Measurements from ENCODE around the gene ZNRF3.
"Not testable (repeated sequence)": the region's sequence is repeated elsewhere in the genome, so short reads cannot be mapped to it uniquely, and the experiment has no call there.

Gene ZNRF3

DNA sequence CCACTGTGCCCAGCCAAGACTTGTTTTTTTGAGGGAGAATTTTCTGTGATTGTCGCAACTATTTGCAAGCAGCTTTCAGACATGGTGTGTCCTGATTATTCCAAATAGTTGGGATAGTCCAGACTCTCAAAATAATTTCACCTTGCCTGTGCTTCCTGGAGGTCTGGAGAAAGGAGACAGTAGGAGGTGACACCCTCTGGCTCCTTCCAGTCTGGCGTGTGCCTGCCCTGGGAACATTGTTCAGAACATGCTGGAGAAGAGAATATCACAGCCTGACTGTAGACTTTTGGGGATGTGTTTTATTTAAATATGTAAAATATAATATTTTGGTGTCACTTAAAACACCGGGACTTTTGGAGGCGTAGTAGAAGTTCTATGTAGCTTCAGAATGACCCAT lies 14.9 kb downstream of the ZNRF3 start:
- Histone ChIP-seq H3K4me1 (ENCODE audit: insufficient read depth, low read length) (peaks cover 42% of the 10 kb centered on the region), H3K36me3 (ENCODE audit: insufficient read depth, low read length) (no peaks in the 10 kb centered on the region), H3K27ac (ENCODE audit: low read depth, low read length) (no peak overlapping the region), H3K9ac (ENCODE audit: low read depth, low read length) (no peak overlapping the region), H3K9me3 (ENCODE audit: insufficient read depth, low read depth, low read length) (no peaks in the 10 kb centered on the region), H3K4me3 (ENCODE audit: low read length) (no peak overlapping the region), H3K27me3 (ENCODE audit: insufficient read depth, low read length) (no peaks in the 10 kb centered on the region)
- WGBS = 96% methylated on average over 4 of the region's 4 CpGs

DNA sequence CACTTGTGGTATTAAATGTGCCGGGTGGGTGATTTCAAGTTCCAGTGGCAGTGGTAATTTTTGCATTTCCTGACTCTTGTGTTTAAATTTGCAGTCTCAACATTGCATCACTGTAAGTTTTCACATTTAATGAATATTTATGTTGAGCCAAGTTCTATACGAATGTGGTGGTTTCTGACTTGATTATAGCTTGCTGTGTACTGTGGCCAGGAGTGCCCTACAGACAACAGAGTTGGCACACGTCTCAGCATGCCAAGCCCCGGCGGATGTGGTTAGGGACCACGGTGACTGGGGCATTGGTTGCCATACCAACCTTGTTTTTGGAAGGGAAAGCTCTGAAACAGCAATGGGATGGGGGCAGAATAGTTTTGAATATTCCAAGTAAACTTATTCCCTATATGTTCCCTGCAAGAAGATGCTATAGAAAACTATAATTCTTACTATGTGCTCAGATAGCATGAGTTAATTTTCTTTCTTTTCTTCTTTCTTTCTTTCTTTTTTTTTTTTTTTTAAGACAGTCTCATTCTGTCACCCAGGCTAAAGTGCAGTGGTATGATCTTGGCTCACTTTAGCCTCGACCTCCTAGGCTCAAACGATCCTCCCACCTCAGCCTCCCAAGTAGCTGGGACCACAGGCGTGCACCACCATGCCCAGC lies 16.0 kb downstream of the ZNRF3 start:
- Histone ChIP-seq H3K27ac (ENCODE audit: low read depth, low read length) (no peak overlapping the region), H3K27me3 (ENCODE audit: insufficient read depth, low read length) (no peaks in the 10 kb centered on the region), H3K9ac (ENCODE audit: low read depth, low read length) (no peak overlapping the region), H3K36me3 (ENCODE audit: insufficient read depth, low read length) (no peaks in the 10 kb centered on the region), H3K4me3 (ENCODE audit: low read length) (no peak overlapping the region), H3K4me1 (ENCODE audit: insufficient read depth, low read length) (peaks cover 50% of the 10 kb centered on the region), H3K9me3 (ENCODE audit: insufficient read depth, low read depth, low read length) (no peaks in the 10 kb centered on the region)
- WGBS = 90% methylated on average over 8 of the region's 9 CpGs

DNA sequence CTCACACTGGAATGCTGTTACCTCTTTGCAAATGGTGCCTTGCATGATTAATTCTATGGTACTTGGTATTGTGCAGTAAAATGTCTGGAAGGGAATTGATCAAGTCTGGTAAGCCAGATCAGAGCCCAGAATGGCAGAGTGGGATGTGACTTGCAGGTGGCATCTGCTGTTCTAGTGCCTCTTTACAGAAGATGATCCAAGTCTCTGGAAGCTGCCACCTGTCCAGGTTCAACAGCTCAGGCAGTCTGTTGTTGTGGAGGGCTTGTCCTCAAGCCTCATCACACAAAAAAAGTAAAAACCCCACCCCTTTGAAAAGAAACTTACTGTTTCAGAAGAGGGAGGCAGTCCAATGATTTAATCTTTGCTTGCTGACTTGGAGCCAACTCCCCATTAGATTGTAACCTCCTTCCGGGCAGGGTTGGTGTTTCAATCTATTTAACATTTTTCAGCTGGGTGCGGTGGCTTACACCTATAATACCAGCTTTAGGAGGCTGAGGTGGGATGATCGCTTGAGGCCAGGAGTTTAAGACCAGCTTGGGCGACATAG lies 17.1 kb downstream of the ZNRF3 start:
- H3K27me3 ChIP-seq (ENCODE audit: insufficient read depth, low read length) = no peaks in the 10 kb centered on the region
- no peak overlapping the region for H3K4me3 ChIP-seq (ENCODE audit: low read length)
- H3K27ac ChIP-seq (ENCODE audit: low read depth, low read length) = no peak overlapping the region
- H3K9ac ChIP-seq (ENCODE audit: low read depth, low read length) = no peak overlapping the region
- no peaks in the 10 kb centered on the region for H3K36me3 ChIP-seq (ENCODE audit: insufficient read depth, low read length)
- WGBS = 97% methylated on average over 4 of the region's 4 CpGs
- no peaks in the 10 kb centered on the region for H3K9me3 ChIP-seq (ENCODE audit: insufficient read depth, low read depth, low read length)
- peaks cover 53% of the 10 kb centered on the region for H3K4me1 ChIP-seq (ENCODE audit: insufficient read depth, low read length)

DNA sequence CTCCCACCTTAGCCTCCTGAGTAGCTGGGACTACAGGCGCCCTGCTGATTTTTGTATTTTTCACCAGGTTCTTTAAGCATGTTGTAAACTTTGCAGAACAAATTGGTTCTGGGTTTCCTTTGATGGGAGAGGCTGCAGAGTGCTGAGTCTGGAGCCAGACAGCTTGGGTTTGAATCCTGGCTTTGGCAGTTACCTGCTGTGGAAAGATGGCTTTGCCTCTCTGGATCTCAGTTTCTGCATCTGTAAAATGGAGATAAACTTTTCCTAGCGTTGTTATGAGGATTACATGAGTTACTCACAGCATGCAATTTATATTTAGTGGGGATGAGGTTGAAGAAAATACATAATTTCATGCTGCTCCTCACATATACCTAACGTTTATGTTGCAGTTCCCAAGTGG lies 19.1 kb downstream of the ZNRF3 start:
- Histone ChIP-seq H3K9me3 (ENCODE audit: insufficient read depth, low read depth, low read length) (no peaks in the 10 kb centered on the region), H3K27me3 (ENCODE audit: insufficient read depth, low read length) (no peaks in the 10 kb centered on the region), H3K4me1 (ENCODE audit: insufficient read depth, low read length) (peaks cover 45% of the 10 kb centered on the region), H3K27ac (ENCODE audit: low read depth, low read length) (no peak overlapping the region), H3K4me3 (ENCODE audit: low read length) (no peak overlapping the region), H3K36me3 (ENCODE audit: insufficient read depth, low read length) (no peaks in the 10 kb centered on the region), H3K9ac (ENCODE audit: low read depth, low read length) (no peak overlapping the region)
- 86% methylated on average over 2 of the region's 3 CpGs for WGBS

DNA sequence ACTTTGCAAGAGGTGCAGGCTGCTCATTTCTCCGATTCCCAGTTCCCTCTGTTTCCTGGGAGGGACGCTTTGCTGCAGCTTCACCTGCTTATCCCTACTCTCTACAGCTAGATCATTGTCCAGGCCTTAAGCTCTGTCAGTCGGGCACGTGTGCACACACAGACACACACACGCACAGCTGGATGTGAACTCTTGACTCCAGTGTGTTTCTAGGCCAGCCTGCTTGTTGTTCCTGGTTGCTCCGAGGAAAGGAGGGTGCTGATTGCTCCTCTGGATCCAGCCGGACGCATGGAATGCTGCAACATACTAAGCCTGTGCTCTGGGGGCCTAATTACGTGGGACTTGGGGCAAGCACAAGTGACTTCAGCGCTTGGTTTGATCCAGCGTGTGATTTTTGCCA lies 19.7 kb downstream of the ZNRF3 start:
- Histone ChIP-seq H3K4me1 (ENCODE audit: insufficient read depth, low read length) (peaks cover 47% of the 10 kb centered on the region), H3K4me3 (ENCODE audit: low read length) (no peak overlapping the region), H3K27ac (ENCODE audit: low read depth, low read length) (no peak overlapping the region; the same call in 1 of the 2 replicates), H3K9me3 (ENCODE audit: insufficient read depth, low read depth, low read length) (no peaks in the 10 kb centered on the region), H3K9ac (ENCODE audit: low read depth, low read length) (no peak overlapping the region; the same call in 1 of the 2 replicates), H3K36me3 (ENCODE audit: insufficient read depth, low read length) (no peaks in the 10 kb centered on the region), H3K27me3 (ENCODE audit: insufficient read depth, low read length) (no peaks in the 10 kb centered on the region)
- WGBS = 81% methylated on average over 11 of the region's 11 CpGs

DNA sequence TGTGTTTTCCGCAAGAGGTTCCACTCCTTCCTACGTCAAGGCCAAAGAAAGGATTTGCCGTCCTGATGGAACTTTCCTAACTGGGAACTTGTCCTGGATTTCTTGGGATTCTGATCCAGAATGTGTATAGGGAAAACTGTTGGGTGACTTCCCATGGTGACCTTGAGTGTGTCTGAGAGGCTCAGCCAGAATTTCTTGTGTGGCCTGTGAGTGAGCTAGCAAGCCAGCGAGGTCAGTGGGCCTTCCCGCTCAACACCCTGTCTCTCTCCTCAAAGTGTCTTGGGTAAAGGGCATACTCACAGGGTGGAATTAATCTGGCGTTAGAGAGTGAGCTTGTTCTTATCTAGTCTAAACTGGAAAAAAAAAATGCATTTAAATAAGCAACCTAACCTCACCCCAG lies 20.4 kb downstream of the ZNRF3 start:
- Histone ChIP-seq H3K4me1 (ENCODE audit: insufficient read depth, low read length) (peaks cover 49% of the 10 kb centered on the region), H3K9me3 (ENCODE audit: insufficient read depth, low read depth, low read length) (no peaks in the 10 kb centered on the region), H3K36me3 (ENCODE audit: insufficient read depth, low read length) (no peaks in the 10 kb centered on the region), H3K4me3 (ENCODE audit: low read length) (no peak overlapping the region), H3K9ac (ENCODE audit: low read depth, low read length) (peak overlapping the region; percentile 51), H3K27ac (ENCODE audit: low read depth, low read length) (peak overlapping the region; percentile 57), H3K27me3 (ENCODE audit: insufficient read depth, low read length) (no peaks in the 10 kb centered on the region)
- 93% methylated on average over 5 of the region's 6 CpGs for WGBS

DNA sequence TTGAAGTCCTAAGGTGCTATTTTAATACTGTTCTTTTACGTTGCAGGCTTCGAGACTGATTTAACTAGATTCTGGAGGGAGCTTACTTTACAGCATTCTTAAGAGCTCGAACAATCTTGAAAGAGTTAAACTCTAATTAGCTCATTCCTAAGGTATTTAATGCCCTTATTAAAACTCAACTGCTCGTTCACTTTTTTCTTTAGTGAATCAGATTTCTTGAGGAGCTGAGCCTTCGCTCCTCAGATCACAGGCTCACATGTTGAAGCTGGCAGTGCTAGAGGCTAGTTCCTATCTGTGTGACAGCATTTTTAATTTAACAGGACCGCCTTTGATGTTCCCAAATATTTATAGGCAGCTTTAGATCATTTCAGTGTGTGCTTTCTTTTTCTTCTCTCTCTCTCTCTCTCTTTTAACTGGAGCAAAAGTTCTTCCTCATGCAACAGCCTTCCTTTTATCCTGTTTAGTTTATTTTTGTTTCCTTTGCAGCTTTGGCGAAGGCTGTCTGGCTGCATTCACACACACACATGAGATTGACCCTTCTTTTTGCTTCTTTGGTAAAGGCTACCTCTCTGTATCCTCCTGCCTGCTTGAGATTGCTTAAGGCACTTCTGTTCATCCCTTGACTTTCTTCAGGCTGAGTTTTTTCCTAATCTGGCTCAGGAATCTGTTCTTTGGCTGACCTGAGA lies 21.0 kb downstream of the ZNRF3 start:
- Histone ChIP-seq H3K27ac (ENCODE audit: low read depth, low read length) (no peak overlapping the region), H3K9me3 (ENCODE audit: insufficient read depth, low read depth, low read length) (no peaks in the 10 kb centered on the region), H3K4me3 (ENCODE audit: low read length) (no peak overlapping the region), H3K4me1 (ENCODE audit: insufficient read depth, low read length) (peaks cover 49% of the 10 kb centered on the region), H3K36me3 (ENCODE audit: insufficient read depth, low read length) (no peaks in the 10 kb centered on the region), H3K27me3 (ENCODE audit: insufficient read depth, low read length) (no peaks in the 10 kb centered on the region), H3K9ac (ENCODE audit: low read depth, low read length) (peak overlapping the region; percentile 51)
- 80% methylated on average over 7 of the region's 7 CpGs for WGBS

DNA sequence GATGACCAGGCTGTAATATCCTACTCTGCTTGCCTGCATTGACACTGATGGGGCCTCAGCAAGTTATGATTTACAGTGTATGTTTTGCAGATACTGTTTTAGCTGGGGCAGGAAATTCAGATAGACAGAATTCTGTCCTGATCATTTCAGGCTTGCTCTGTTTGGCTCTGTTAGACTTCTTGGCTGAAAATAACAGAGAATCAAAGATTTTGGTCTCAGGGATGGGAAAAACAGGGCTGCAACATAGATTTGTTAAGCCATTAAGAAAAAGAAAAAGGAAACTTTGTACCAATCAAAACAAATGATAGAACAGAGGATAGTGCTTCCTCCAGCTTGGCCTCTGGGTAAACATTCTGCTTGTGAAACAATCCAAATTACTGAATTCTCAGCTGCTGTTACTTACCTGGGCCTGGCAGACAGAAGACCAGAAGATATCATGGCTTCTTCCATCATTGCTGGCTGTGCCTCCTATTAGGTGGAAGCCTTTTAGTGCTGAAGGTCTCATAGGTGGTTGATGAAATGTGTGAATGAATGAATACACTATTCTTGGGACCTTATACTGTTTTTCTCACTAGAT lies 22.0 kb downstream of the ZNRF3 start:
- Histone ChIP-seq H3K27ac (ENCODE audit: low read depth, low read length) (no peak overlapping the region), H3K36me3 (ENCODE audit: insufficient read depth, low read length) (no peaks in the 10 kb centered on the region), H3K4me3 (ENCODE audit: low read length) (no peak overlapping the region), H3K9me3 (ENCODE audit: insufficient read depth, low read depth, low read length) (no peaks in the 10 kb centered on the region), H3K4me1 (ENCODE audit: insufficient read depth, low read length) (peaks cover 42% of the 10 kb centered on the region), H3K9ac (ENCODE audit: low read depth, low read length) (no peak overlapping the region), H3K27me3 (ENCODE audit: insufficient read depth, low read length) (no peaks in the 10 kb centered on the region)

DNA sequence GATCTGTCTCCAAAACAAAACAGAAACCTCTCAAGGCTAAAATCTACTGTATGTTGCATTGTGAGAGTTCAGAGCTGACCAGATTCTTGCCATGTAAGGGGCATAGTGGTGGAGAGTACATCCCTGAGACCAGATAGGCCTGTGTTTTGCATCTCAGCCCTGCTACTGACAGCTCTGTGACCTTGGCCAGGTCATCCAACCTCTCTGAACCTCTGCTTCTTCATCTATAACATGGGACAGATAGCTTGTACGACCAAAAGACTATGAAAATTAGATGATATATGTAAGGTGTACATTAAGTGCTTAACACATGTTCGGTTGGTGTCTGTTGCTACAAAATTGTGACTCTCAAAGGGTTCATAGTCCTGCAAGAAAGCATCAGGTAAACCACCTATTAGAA lies 22.9 kb downstream of the ZNRF3 start:
- no peak overlapping the region for H3K4me3 ChIP-seq (ENCODE audit: low read length)
- 92% methylated on average over 2 of the region's 2 CpGs for WGBS
- no peak overlapping the region for H3K9ac ChIP-seq (ENCODE audit: low read depth, low read length)
- peaks cover 41% of the 10 kb centered on the region for H3K4me1 ChIP-seq (ENCODE audit: insufficient read depth, low read length)
- H3K27ac ChIP-seq (ENCODE audit: low read depth, low read length) = no peak overlapping the region
- no peaks in the 10 kb centered on the region for H3K9me3 ChIP-seq (ENCODE audit: insufficient read depth, low read depth, low read length)
- no peaks in the 10 kb centered on the region for H3K36me3 ChIP-seq (ENCODE audit: insufficient read depth, low read length)
- no peaks in the 10 kb centered on the region for H3K27me3 ChIP-seq (ENCODE audit: insufficient read depth, low read length)

DNA sequence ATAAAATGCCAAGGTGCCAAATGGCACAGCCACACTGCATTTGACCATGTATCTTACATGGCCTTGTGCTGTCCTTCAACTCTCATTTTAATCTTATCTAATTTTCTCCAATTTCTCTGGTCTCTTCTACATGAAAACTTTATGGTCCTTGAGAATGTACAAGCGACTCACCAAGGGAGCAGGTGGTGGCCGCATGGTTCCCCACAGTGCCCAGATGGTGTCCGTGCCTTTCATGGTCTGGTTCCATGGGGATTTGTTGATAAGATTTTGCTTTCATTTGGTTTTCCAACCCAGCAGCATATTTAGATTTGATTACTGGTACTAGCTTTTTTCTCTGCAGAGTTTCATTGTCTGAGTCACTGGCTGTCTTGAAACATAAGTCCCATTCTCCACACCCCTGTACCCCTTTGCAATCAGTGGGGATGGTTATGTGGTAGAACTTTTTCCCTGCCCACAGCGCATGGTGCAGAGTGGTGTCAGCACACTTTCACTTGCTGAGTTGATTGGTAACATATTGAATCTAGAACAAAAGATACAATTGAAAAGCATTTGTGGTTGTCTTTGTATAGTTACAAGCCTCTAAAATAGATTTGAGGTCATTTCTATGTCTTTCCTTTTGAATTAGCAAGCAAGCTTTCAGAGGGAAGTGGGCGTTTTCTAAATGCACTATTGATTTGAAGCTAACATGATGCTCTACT lies 24.1 kb downstream of the ZNRF3 start:
- H3K36me3 ChIP-seq (ENCODE audit: insufficient read depth, low read length) = no peaks in the 10 kb centered on the region
- whole genome bisulfite sequencing = 90% methylated on average over 5 of the region's 5 CpGs
- no peak overlapping the region for H3K27ac ChIP-seq (ENCODE audit: low read depth, low read length)
- H3K9ac ChIP-seq (ENCODE audit: low read depth, low read length) = no peak overlapping the region
- H3K27me3 ChIP-seq (ENCODE audit: insufficient read depth, low read length) = no peaks in the 10 kb centered on the region
- H3K4me1 ChIP-seq (ENCODE audit: insufficient read depth, low read length) = peaks cover 50% of the 10 kb centered on the region
- no peak overlapping the region for H3K4me3 ChIP-seq (ENCODE audit: low read length)
- H3K9me3 ChIP-seq (ENCODE audit: insufficient read depth, low read depth, low read length) = no peaks in the 10 kb centered on the region

DNA sequence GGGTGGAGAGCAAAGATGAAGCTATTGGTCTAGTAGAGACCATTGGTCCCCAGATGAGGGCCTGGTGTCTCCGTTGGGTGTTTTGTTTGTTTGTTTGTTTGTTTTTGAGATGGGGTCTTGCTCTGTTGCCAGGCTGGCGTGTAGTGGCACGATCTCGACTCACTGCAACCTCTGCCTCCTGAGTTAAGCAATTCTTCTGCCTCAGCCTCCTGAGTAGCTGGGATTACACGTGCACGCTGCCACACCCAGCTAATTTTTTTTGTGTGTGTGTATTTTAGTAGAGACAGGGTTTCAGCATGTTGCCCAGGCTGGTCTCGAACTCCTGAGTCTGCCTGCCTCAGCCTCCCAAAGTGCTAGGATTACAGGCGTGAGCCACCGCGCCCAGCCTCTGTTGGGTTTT lies 25.4 kb downstream of the ZNRF3 start:
- H3K27me3 ChIP-seq (ENCODE audit: insufficient read depth, low read length); H3K27ac ChIP-seq (ENCODE audit: low read depth, low read length); H3K9me3 ChIP-seq (ENCODE audit: insufficient read depth, low read depth, low read length); H3K9ac ChIP-seq (ENCODE audit: low read depth, low read length); H3K36me3 ChIP-seq (ENCODE audit: insufficient read depth, low read length); H3K4me3 ChIP-seq (ENCODE audit: low read length): not testable (repeated sequence)
- peaks cover 36% of the 10 kb centered on the region for H3K4me1 ChIP-seq (ENCODE audit: insufficient read depth, low read length)
- 94% methylated on average over 10 of the region's 10 CpGs for WGBS
